ENCODE results near the gene SIK3.

Gene SIK3

GRCh38 chr11:117098269-117099232, at the start of gene SIK3:
Gene SIK3 (minus strand): TSS chr11:117098428. CDS start chr11:117098415, 13 bp downstream.
- Histone ChIP-seq H3K9me3 (ENCODE audit: insufficient read depth, low read length, severe bottlenecking) (no peaks in the 10 kb centered on the region), H2AFZ (ENCODE audit: low read depth, low read length) (peak within 1 kb of the TSS; percentile 87), H3K27me3 (ENCODE audit: insufficient read depth, low read length, poor library complexity) (no peaks in the 10 kb centered on the region), H3K9ac (ENCODE audit: low read depth, low read length) (peak within 1 kb of the TSS; percentile 87), H3K79me2 (ENCODE audit: insufficient read depth, low read length) (peaks cover 46% of the 10 kb centered on the region), H3K4me2 (ENCODE audit: insufficient read depth, low read length) (peak within 1 kb of the TSS; percentile 78), H4K20me1 (ENCODE audit: insufficient read depth, low read length) (peaks cover 6% of the 10 kb centered on the region; the same call in 1 of the 2 replicates), H3K27ac (ENCODE audit: low read length) (peak within 1 kb of the TSS; percentile 74), H3K4me3 (ENCODE audit: low read depth in 1 of 2, low read length in 2 of 2) (peak within 1 kb of the TSS; percentile 59 to 85; a peak in 3 of 4 replicates), H3K4me1 (ENCODE audit: insufficient read depth, low read length) (peaks cover 32% of the 10 kb centered on the region), H3K36me3 (ENCODE audit: insufficient read depth, low read length) (no peaks in the 10 kb centered on the region)
- ATAC-seq (ENCODE audit: insufficient read depth, low read depth): peak; percentile 82
- DNase-seq: peak; percentile 90
- no peak for TF ChIP-seq EZH2 (IDR thresholded peaks at IDR 0.05; ENCODE audit: borderline replicate concordance, low read depth, low read length, severe bottlenecking)
- TF ChIP-seq CTCF (IDR thresholded peaks at IDR 0.05; ENCODE audit: borderline replicate concordance, extremely low read depth, low read length, poor library complexity, severe bottlenecking): peak; percentile 61

GRCh38 chr11:117146521-117146920, 48.3 kb upstream of the SIK3 start:
- H3K36me3 ChIP-seq (ENCODE audit: insufficient read depth, low read length): peaks cover 33% of the 10 kb centered on the region
- H4K20me1 ChIP-seq (ENCODE audit: insufficient read depth, low read length): peaks cover 57% of the 10 kb centered on the region
- ATAC-seq (ENCODE audit: insufficient read depth, low read depth): no peak

GRCh38 chr11:117145393-117145761, 47.1 kb upstream of the SIK3 start:
- Histone ChIP-seq H3K4me1 (ENCODE audit: insufficient read depth, low read length) (peaks cover 40% of the 10 kb centered on the region), H3K36me3 (ENCODE audit: insufficient read depth, low read length) (peaks cover 33% of the 10 kb centered on the region), H3K9me3 (ENCODE audit: insufficient read depth, low read length, severe bottlenecking) (no peaks in the 10 kb centered on the region), H3K27ac (ENCODE audit: low read length) (peak overlapping the region; percentile 77), H3K4me3 (ENCODE audit: low read depth in 1 of 2, low read length in 2 of 2) (peak overlapping the region; percentile 64 to 99), H3K79me2 (ENCODE audit: insufficient read depth, low read length) (peaks cover 62% of the 10 kb centered on the region), H3K4me2 (ENCODE audit: insufficient read depth, low read length) (peak overlapping the region; percentile 86), H4K20me1 (ENCODE audit: insufficient read depth, low read length) (peaks cover 51% of the 10 kb centered on the region), H3K9ac (ENCODE audit: low read depth, low read length) (peak overlapping the region; percentile 82), H2AFZ (ENCODE audit: low read depth, low read length) (no peak overlapping the region), H3K27me3 (ENCODE audit: insufficient read depth, low read length, poor library complexity) (no peaks in the 10 kb centered on the region)
- peak; percentile 9 for DNase-seq
- TF ChIP-seq CTCF (IDR thresholded peaks at IDR 0.05; ENCODE audit: borderline replicate concordance, extremely low read depth, low read length, poor library complexity, severe bottlenecking): peak; percentile 38
- no peak for TF ChIP-seq EZH2 (IDR thresholded peaks at IDR 0.05; ENCODE audit: borderline replicate concordance, low read depth, low read length, severe bottlenecking)
- no peak for ATAC-seq (ENCODE audit: insufficient read depth, low read depth)

More at GRCh38 chr11:117146521-117146920, 48.3 kb upstream of the SIK3 start:
- Histone ChIP-seq H2AFZ (ENCODE audit: low read depth, low read length) (no peak overlapping the region), H3K9me3 (ENCODE audit: insufficient read depth, low read length, severe bottlenecking) (no peaks in the 10 kb centered on the region), H3K9ac (ENCODE audit: low read depth, low read length) (no peak overlapping the region), H3K27ac (ENCODE audit: low read length) (no peak overlapping the region), H3K27me3 (ENCODE audit: insufficient read depth, low read length, poor library complexity) (no peaks in the 10 kb centered on the region), H3K4me1 (ENCODE audit: insufficient read depth, low read length) (peaks cover 40% of the 10 kb centered on the region), H3K4me2 (ENCODE audit: insufficient read depth, low read length) (peak overlapping the region; percentile 86), H3K79me2 (ENCODE audit: insufficient read depth, low read length) (peaks cover 72% of the 10 kb centered on the region), H3K4me3 (ENCODE audit: low read depth in 1 of 2, low read length in 2 of 2) (no peak overlapping the region)
- no peak for DNase-seq
- TF ChIP-seq CTCF (IDR thresholded peaks at IDR 0.05; ENCODE audit: borderline replicate concordance, extremely low read depth, low read length, poor library complexity, severe bottlenecking) (no peak), EZH2 (IDR thresholded peaks at IDR 0.05; ENCODE audit: borderline replicate concordance, low read depth, low read length, severe bottlenecking) (no peak)
